Skeletal muscle tissue (tissue), 4 donors: ENCODE measurements around the gene NPSR1. TPM values are rescaled to one million over a fixed set of nuclear protein-coding genes. Genes with fewer than 3 reads are reported as not detected.
A peak's percentile ranks its signal among the peaks of the same experiment; 100 is the strongest.

Source experiments
- H3K27ac ChIP-seq: one replicate; pipeline ENCODE4 v1.7.0; 2013; ENCODE audit warnings: mild to moderate bottlenecking, low read depth, low read length, inconsistent platforms
- H3K27me3 ChIP-seq, 3 donors: one replicate each; pipeline ENCODE4 v1.7.0; 2013; ENCODE audit warnings: low read length in 3 of 3; ENCODE audit not compliant: control insufficient read depth in 3 of 3, insufficient read depth in 3 of 3
- H3K36me3 ChIP-seq, 3 donors: one replicate each; pipeline ENCODE4 v1.7.0; 2013; ENCODE audit warnings: low read length in 3 of 3; ENCODE audit not compliant: control insufficient read depth in 3 of 3, insufficient read depth in 3 of 3
- H3K4me1 ChIP-seq, 3 donors: one replicate each; pipeline ENCODE4 v1.7.0; 2013; ENCODE audit warnings: low read length in 3 of 3, mild to moderate bottlenecking in 3 of 3; ENCODE audit not compliant: control insufficient read depth in 3 of 3, insufficient read depth in 3 of 3
- H3K4me3 ChIP-seq, 3 donors: one replicate each; pipeline ENCODE4 v1.7.0; 2013; ENCODE audit warnings: low read length in 3 of 3
- H3K9ac ChIP-seq, 3 donors: one replicate each; pipeline ENCODE4 v1.7.0; 2013; ENCODE audit warnings: low read length in 3 of 3, mild to moderate bottlenecking in 3 of 3, moderate library complexity in 2 of 3, low read depth in 1 of 3
- H3K9me3 ChIP-seq, 3 donors: one replicate each; pipeline ENCODE4 v1.7.0; 2013; ENCODE audit warnings: low read length in 3 of 3; ENCODE audit not compliant: control insufficient read depth in 3 of 3
- total RNA-seq: library from RNA; depleted of rRNA; stranded (reverse); fragments of >200 nt; gene quantifications from one replicate; pipeline ENCODE4 v1.2.3, GENCODE V29; 2014
- donor health status: Osteomylitis.

The NPSR1 gene
- total RNA-seq, 1 donor from 2014 or later: 1.6 TPM

DNA sequence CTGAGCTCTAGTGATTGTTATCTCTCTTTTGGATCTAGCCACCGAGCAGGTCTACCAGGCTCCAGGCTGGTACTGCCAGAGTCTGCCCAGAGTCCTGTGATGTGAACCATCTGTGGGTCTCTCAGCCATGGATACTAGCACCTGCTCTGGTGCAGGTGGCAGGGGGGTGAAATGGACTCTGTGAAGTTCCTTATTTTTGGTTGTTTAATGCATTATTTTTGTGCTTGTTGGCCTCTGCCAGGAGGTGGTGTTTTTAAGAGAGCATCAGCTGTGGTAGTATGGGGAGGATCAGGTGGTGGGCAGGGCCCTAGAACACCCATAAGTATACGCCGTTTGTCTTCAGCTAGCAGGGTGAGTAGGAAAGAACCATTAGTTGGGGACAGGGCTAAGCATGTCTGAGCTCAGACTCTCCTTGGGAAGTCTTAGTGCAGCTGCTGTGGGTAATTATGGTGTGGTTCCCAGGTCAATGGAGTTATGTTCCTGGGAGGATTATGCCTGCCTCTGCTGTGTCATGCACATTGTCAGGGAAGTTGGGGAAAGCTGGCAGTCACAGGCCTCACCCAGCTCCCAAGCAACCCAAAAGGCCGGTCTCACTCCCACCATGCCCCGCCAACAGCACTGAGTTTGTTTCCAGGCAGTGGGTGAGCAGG is 81.8 kb downstream of the NPSR1 start:
- H3K36me3 ChIP-seq: no peaks in the 10 kb centered on the region
- no peaks in the 10 kb centered on the region for H3K4me1 ChIP-seq
- H3K27ac ChIP-seq: no peak overlapping the region
- no peak overlapping the region for H3K9ac ChIP-seq
- H3K4me3 ChIP-seq: no peak overlapping the region
- peaks cover 0 to 4% (median 0%) of the 10 kb centered on the region in 3 donors for H3K9me3 ChIP-seq
- H3K27me3 ChIP-seq: no peaks in the 10 kb centered on the region

- H3K27ac ChIP-seq: no peak overlapping the region
- H3K9ac ChIP-seq: no peak overlapping the region
- H3K9me3 ChIP-seq: peaks cover 0 to 4% (median 0%) of the 10 kb centered on the region in 3 donors
- no peak overlapping the region for H3K4me3 ChIP-seq
- no peaks in the 10 kb centered on the region for H3K4me1 ChIP-seq
- no peaks in the 10 kb centered on the region for H3K36me3 ChIP-seq
- H3K27me3 ChIP-seq: no peaks in the 10 kb centered on the region
Measured at GRCh38 chr7:34740840-34741239, 82.8 kb downstream of the NPSR1 start.

GRCh38 chr7:34747176-34747781 is 89.3 kb downstream of the NPSR1 start:
- Histone ChIP-seq H3K27me3 (no peaks in the 10 kb centered on the region), H3K9ac (no peak overlapping the region), H3K4me1 (peaks cover 5 to 7% (median 5%) of the 10 kb centered on the region in 3 donors), H3K9me3 (peaks cover 0 to 4% (median 0%) of the 10 kb centered on the region in 3 donors), H3K27ac (no peak overlapping the region), H3K4me3 (no peak overlapping the region), H3K36me3 (no peaks in the 10 kb centered on the region)

DNA sequence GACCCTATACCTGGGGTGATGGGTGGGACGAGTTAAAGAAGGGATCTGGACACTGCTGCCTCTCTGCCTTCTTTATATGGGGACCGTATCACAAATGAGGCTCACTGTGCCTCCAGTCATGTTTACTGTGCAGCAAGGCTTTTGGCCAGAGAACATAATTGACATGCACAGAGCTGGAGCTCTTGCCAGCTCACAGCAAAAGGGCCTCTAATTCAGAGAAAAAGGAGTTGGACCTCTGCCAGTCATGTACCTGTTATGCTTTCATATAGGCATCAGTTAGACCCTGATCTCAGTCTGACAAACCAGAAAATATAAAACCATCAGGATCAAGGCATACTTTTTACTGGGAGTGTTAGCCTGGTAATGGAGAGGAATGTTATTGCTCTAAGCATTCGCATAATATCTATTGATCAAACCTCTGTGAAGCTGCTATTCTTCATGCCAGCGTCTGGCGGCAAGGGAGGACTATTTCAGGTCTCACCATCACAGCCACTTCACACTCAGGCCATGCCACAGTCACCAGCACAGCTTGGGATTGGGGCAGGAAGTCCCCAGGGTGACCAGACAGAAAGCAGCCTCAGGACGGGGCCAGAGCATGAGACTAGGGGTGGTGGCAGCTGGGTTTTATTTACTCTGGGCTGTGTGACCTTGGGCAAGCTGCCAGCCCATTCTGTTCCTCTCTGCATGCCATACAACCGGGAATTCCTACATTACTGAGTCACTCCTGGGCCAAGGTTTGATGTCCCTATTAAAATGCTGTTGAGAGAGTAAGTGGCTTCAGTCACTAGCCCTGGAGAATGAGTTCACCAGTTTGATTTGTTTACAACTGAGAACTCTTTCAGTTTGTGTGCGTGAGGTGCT is 90.1 kb downstream of the NPSR1 start:
- peak overlapping the region; percentile 40 for H3K27ac ChIP-seq
- H3K9me3 ChIP-seq: no peaks in the 10 kb centered on the region
- peaks cover 5 to 7% (median 5%) of the 10 kb centered on the region in 3 donors for H3K4me1 ChIP-seq
- H3K36me3 ChIP-seq: no peaks in the 10 kb centered on the region
- no peaks in the 10 kb centered on the region for H3K27me3 ChIP-seq
- peak overlapping the region in 1 of 3 donors; percentile 13 for H3K4me3 ChIP-seq
- H3K9ac ChIP-seq: peak overlapping the region in 1 of 3 donors; percentile 40

DNA sequence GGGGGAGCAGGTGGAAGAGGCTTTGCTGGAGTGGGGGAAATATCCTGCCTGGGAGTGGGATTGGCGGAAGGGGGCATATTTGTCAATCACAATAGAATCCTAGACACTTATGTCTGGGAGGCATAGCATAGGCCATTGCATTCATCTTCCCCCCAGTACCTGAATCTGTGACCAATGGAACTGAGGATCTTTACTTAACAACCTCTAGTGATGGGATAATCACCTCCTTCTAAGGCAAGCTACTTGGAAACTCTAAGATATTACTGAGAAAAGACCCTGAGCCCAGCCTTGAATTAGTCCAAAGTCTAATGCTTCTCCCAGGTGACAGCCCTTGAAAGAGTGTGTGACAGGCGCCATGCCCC is 90.7 kb downstream of the NPSR1 start:
- no peaks in the 10 kb centered on the region for H3K27me3 ChIP-seq
- peak overlapping the region; percentile 40 for H3K27ac ChIP-seq
- H3K9ac ChIP-seq: peak overlapping the region in 1 of 3 donors; percentile 40
- H3K4me1 ChIP-seq: peaks cover 5 to 7% (median 5%) of the 10 kb centered on the region in 3 donors
- H3K36me3 ChIP-seq: no peaks in the 10 kb centered on the region
- no peak overlapping the region for H3K4me3 ChIP-seq
- no peaks in the 10 kb centered on the region for H3K9me3 ChIP-seq

DNA sequence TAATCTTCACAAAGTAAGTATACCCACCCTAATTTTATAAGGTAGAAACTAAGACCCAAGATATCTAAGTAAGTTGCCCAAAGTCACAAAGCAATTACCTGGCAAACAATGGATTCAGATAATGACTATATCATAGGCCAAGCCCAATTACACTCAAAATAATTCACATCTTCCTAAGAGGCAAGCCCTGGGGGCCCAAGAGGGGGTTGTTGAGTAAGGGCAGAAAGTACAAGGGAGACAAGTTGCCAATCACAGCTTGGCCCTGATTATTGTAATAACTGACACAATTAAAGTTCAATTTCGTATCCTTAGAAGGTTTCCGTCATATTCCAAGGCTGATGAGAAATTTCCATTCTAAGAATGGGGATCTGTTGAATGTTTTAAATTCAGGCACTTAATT is 91.4 kb downstream of the NPSR1 start:
- peaks cover 5 to 7% (median 5%) of the 10 kb centered on the region in 3 donors for H3K4me1 ChIP-seq
- H3K4me3 ChIP-seq: no peak overlapping the region
- H3K36me3 ChIP-seq: no peaks in the 10 kb centered on the region
- H3K27ac ChIP-seq: no peak overlapping the region
- no peaks in the 10 kb centered on the region for H3K9me3 ChIP-seq
- H3K27me3 ChIP-seq: no peaks in the 10 kb centered on the region
- H3K9ac ChIP-seq: no peak overlapping the region

DNA sequence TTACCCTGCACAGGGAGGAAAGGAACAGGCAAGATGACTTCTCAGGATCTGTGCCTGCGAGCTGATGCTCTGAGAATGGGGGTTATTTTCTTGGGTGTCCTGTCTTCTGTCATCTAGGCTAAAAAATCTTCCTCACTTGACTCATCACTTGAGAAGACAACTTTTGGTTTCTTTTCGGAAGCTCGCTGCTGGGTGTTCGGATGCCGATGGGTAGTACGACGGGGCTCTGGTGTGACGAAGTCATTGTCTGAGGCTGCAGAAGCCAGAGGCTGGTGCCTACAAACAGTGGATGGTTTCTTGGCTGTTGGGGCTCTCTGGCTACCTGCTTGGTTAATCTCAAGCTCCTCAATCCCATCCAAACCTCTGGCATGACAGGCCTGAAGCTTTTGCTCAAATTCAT is 92.2 kb downstream of the NPSR1 start:
- no peaks in the 10 kb centered on the region for H3K9me3 ChIP-seq
- no peak overlapping the region for H3K9ac ChIP-seq
- H3K36me3 ChIP-seq: no peaks in the 10 kb centered on the region
- no peak overlapping the region for H3K4me3 ChIP-seq
- H3K4me1 ChIP-seq: peaks cover 5 to 7% (median 5%) of the 10 kb centered on the region in 3 donors
- H3K27me3 ChIP-seq: no peaks in the 10 kb centered on the region
- no peak overlapping the region for H3K27ac ChIP-seq

DNA sequence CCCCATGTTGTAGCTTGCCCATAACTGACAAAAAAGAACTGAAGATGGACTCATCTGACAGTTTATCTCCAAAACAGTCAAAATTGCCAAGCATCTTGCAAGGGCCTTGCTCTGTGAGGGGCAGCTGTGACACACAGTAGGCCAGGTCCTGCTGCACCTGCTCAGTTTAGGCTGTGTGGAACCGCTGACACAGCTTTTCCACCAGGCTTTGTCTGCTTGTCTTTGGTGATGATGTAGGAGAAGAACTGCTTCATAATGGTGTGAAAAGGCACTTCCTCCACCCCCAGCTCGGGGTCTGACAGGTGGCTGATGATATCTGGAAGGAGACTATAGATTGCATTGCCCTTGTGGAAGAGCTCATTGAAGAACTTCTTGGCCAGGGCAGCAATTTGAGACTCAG is 92.6 kb downstream of the NPSR1 start:
- H3K4me1 ChIP-seq: peaks cover 5 to 7% (median 5%) of the 10 kb centered on the region in 3 donors
- H3K9ac ChIP-seq: no peak overlapping the region
- H3K4me3 ChIP-seq: no peak overlapping the region
- H3K36me3 ChIP-seq: no peaks in the 10 kb centered on the region
- H3K27me3 ChIP-seq: no peaks in the 10 kb centered on the region
- H3K9me3 ChIP-seq: no peaks in the 10 kb centered on the region
- no peak overlapping the region for H3K27ac ChIP-seq

DNA sequence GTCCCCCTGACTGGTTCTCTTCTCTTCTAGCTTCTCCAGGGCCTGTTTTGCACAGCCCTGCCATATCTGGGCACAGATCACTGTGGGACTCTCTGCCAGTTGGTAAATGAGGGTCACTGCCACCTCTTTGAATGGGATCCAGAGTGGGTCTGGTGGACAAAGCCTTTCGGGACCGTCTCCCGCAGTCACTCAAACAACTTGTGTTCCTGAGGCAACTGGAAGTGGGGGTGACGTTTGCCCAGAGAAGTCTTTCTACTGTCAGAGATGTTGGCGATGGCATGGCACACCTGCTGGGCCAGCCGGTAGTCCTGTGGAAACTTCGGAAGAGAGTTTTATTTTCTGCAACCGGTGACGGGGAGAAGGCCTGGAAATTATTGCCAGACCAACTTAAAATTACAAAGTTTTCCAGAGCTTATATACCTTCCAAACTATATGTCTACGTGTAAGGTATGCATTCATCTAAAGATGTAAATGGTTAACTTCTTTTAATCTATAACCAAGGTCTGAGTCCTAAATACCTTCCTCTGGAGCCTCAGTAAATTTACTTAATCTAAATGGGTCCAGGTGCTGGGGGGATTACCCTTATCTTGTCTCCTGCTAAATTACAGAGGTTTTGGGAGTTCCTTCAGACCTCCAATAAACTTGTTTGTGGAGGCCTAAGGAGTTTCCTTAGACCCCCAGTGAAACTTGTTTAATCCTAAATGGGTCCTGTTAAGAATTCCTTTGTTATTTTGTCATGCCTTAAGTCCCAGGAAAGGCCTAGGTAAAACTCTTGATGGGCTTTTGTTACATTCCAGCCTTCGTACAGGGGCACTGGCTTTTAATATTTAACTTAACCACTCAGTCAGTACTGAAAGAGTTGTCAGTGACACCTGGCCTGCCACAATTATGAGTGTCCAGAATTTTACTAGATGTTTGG is 94.0 kb downstream of the NPSR1 start:
- no peak overlapping the region for H3K9ac ChIP-seq
- no peak overlapping the region for H3K27ac ChIP-seq
- H3K4me3 ChIP-seq: no peak overlapping the region
- no peaks in the 10 kb centered on the region for H3K36me3 ChIP-seq
- no peaks in the 10 kb centered on the region for H3K9me3 ChIP-seq
- H3K4me1 ChIP-seq: peaks cover 5 to 7% (median 5%) of the 10 kb centered on the region in 3 donors
- no peaks in the 10 kb centered on the region for H3K27me3 ChIP-seq
